ENCODE data around the gene LAD1. TPM values are rescaled to one million over a fixed set of nuclear protein-coding genes. Genes with fewer than 3 reads are reported as not detected.

The LAD1 gene
- total and polyA plus RNA-seq, 2 donors (not counting 1 experiment from before 2014, with no cell fraction given): 0.10 TPM; not detected in 1

GRCh38 chr1:201351617-201352016 lies 47.5 kb downstream of the LAD1 start:
- peaks cover 27% of the 10 kb centered on the region for H3K27me3 Mint-ChIP-seq
- CTCF ChIA-PET: no interaction called here
- ATAC-seq (ENCODE audit: low read depth): no peak

GRCh38 chr1:201350884-201351283 lies 48.2 kb downstream of the LAD1 start:
- POLR2A ChIA-PET: no interaction called here
- 86% methylated on average over 5 of the region's 7 CpGs for WGBS (ENCODE audit: insufficient coverage)

More at GRCh38 chr1:201351617-201352016, 47.5 kb downstream of the LAD1 start:
- no peak for TF ChIP-seq EZH2 (IDR thresholded peaks at IDR 0.05; ENCODE audit: borderline replicate concordance, insufficient read depth, low read depth, low read length, poor library complexity, severe bottlenecking)
- Histone ChIP-seq H3K9ac (ENCODE audit: low read length) (no peak overlapping the region), H3K4me3 (ENCODE audit: control extremely low read depth in 1 of 5, extremely low read depth in 1 of 5, insufficient read depth in 1 of 5, low read depth in 2 of 5, low read length in 4 of 5) (no peak overlapping the region), H4K20me1 (ENCODE audit: control insufficient read depth, insufficient read depth, low read length, poor library complexity, severe bottlenecking) (no peaks in the 10 kb centered on the region), H3K36me3 (replicated peaks in 1 of 2; ENCODE audit: control extremely low read depth in 1 of 2, control insufficient read depth in 1 of 2, extremely low read depth in 1 of 2, insufficient read depth in 2 of 2, low read length in 1 of 2) (no peaks in the 10 kb centered on the region), H2AFZ (ENCODE audit: insufficient read depth, low read depth, low read length, poor library complexity, severe bottlenecking) (no peak overlapping the region), H3K27me3 (replicated peaks in 1 of 4; ENCODE audit: control extremely low read depth in 1 of 4, control insufficient read depth in 3 of 4, insufficient read depth in 4 of 4, low read length in 3 of 4) (peaks cover 0 to 7% (median 2%) of the 10 kb centered on the region in 4 experiments), H3K27ac (ENCODE audit: low read length in 2 of 2) (no peak overlapping the region), H3K4me2 (replicated peaks; ENCODE audit: low read depth, low read length, poor library complexity, severe bottlenecking) (no peak overlapping the region), H3K9me3 (ENCODE audit: control extremely low read depth in 1 of 3, control insufficient read depth in 2 of 3, insufficient read depth in 1 of 3, low read length in 2 of 3) (no peaks in the 10 kb centered on the region), H3K79me2 (ENCODE audit: control insufficient read depth, insufficient read depth, low read length) (no peaks in the 10 kb centered on the region), H3K4me1 (ENCODE audit: control insufficient read depth in 2 of 2, insufficient read depth in 2 of 2, low read length in 2 of 2) (no peaks in the 10 kb centered on the region)
- Mint-ChIP-seq H3K9me3 (ENCODE audit: insufficient read depth) (no peaks in the 10 kb centered on the region), H3K4me3 (no peak overlapping the region), H3K27ac (no peak overlapping the region), H3K4me1 (no peaks in the 10 kb centered on the region)
- no peak for DNase-seq
- intact Hi-C loops (cut with micrococcal nuclease): no loop called here
- POLR2A ChIA-PET: no interaction called here

More at GRCh38 chr1:201350884-201351283, 48.2 kb downstream of the LAD1 start:
- no peak overlapping the region for H3K4me3 ChIP-seq (ENCODE audit: control extremely low read depth in 1 of 5, extremely low read depth in 1 of 5, insufficient read depth in 1 of 5, low read depth in 2 of 5, low read length in 4 of 5)
- H2AFZ ChIP-seq (ENCODE audit: insufficient read depth, low read depth, low read length, poor library complexity, severe bottlenecking): no peak overlapping the region
- no peaks in the 10 kb centered on the region for H4K20me1 ChIP-seq (ENCODE audit: control insufficient read depth, insufficient read depth, low read length, poor library complexity, severe bottlenecking)
- no peaks in the 10 kb centered on the region for H3K79me2 ChIP-seq (ENCODE audit: control insufficient read depth, insufficient read depth, low read length)
- CTCF ChIA-PET: no interaction called here
- H3K4me2 ChIP-seq (replicated peaks; ENCODE audit: low read depth, low read length, poor library complexity, severe bottlenecking): no peak overlapping the region
- no peaks in the 10 kb centered on the region for H3K4me1 Mint-ChIP-seq
- H3K9me3 Mint-ChIP-seq (ENCODE audit: insufficient read depth): no peaks in the 10 kb centered on the region
- H3K27me3 Mint-ChIP-seq: peaks cover 27% of the 10 kb centered on the region
- no peaks in the 10 kb centered on the region for H3K36me3 ChIP-seq (replicated peaks in 1 of 2; ENCODE audit: control extremely low read depth in 1 of 2, control insufficient read depth in 1 of 2, extremely low read depth in 1 of 2, insufficient read depth in 2 of 2, low read length in 1 of 2)
- H3K27ac ChIP-seq (ENCODE audit: low read length in 2 of 2): no peak overlapping the region
- H3K27me3 ChIP-seq (replicated peaks in 1 of 4; ENCODE audit: control extremely low read depth in 1 of 4, control insufficient read depth in 3 of 4, insufficient read depth in 4 of 4, low read length in 3 of 4): peaks cover 0 to 7% (median 2%) of the 10 kb centered on the region in 4 experiments
- intact Hi-C loops (cut with micrococcal nuclease): no loop called here
- H3K4me1 ChIP-seq (ENCODE audit: control insufficient read depth in 2 of 2, insufficient read depth in 2 of 2, low read length in 2 of 2): no peaks in the 10 kb centered on the region
- ATAC-seq (ENCODE audit: low read depth) (no peak), DNase-seq (no peak)
- H3K9ac ChIP-seq (ENCODE audit: low read length): no peak overlapping the region
- no peaks in the 10 kb centered on the region for H3K9me3 ChIP-seq (ENCODE audit: control extremely low read depth in 1 of 3, control insufficient read depth in 2 of 3, insufficient read depth in 1 of 3, low read length in 2 of 3)
- no peak overlapping the region for H3K27ac Mint-ChIP-seq
- no peak overlapping the region for H3K4me3 Mint-ChIP-seq
- TF ChIP-seq EZH2 (IDR thresholded peaks at IDR 0.05; ENCODE audit: borderline replicate concordance, insufficient read depth, low read depth, low read length, poor library complexity, severe bottlenecking): no peak
- TF ChIP-seq CTCF (IDR thresholded peaks at IDR 0.05): no peak

All from B cell (primary cell).